ENCODE results near the gene HYPK.

HYPK gene

GRCh38 chr15:43800286-43801141 is at the start of gene HYPK:
TSS of gene HYPK (plus strand) at chr15:43800599. CDS start at chr15:43800623, 24 bp downstream.
- peak; percentile 86 for DNase-seq (ENCODE audit: low read depth)

- no peak for DNase-seq (ENCODE audit: low read depth)
Measured at GRCh38 chr15:43751885-43752284, 48.5 kb upstream of the HYPK start.

- DNase-seq (ENCODE audit: low read depth): no peak
Measured at GRCh38 chr15:43762824-43763223, 37.6 kb upstream of the HYPK start.

- no peak for DNase-seq (ENCODE audit: low read depth)
Measured at GRCh38 chr15:43763819-43764446, 36.5 kb upstream of the HYPK start.

- DNase-seq (ENCODE audit: low read depth): peak; percentile 34
Measured at GRCh38 chr15:43769584-43770228, 30.7 kb upstream of the HYPK start.

- no peak for DNase-seq (ENCODE audit: low read depth)
Measured at GRCh38 chr15:43771816-43772215, 28.6 kb upstream of the HYPK start.

GRCh38 chr15:43772624-43773023 is 27.8 kb upstream of the HYPK start:
- no peak for DNase-seq (ENCODE audit: low read depth)

GRCh38 chr15:43774062-43774461 is 26.3 kb upstream of the HYPK start:
- no peak for DNase-seq (ENCODE audit: low read depth)

GRCh38 chr15:43775411-43775965 is 24.9 kb upstream of the HYPK start:
- no peak for DNase-seq (ENCODE audit: low read depth)

GRCh38 chr15:43776101-43776717 is 24.2 kb upstream of the HYPK start:
- no peak for DNase-seq (ENCODE audit: low read depth)

GRCh38 chr15:43776718-43777266 is 23.6 kb upstream of the HYPK start, which contains the start of gene ELL3:
TSS of gene ELL3 (minus strand) at chr15:43776966. CDS start at chr15:43776901, 65 bp downstream.
- peak; percentile 52 for DNase-seq (ENCODE audit: low read depth)

GRCh38 chr15:43777267-43777914 is 23.0 kb upstream of the HYPK start:
- peak; percentile 76 for DNase-seq (ENCODE audit: low read depth)

GRCh38 chr15:43779016-43779415 is 21.4 kb upstream of the HYPK start:
- no peak for DNase-seq (ENCODE audit: low read depth)

GRCh38 chr15:43789409-43789808 is 11.0 kb upstream of the HYPK start:
- DNase-seq (ENCODE audit: low read depth): no peak

GRCh38 chr15:43791993-43792760 is 8.2 kb upstream of the HYPK start, which contains the start of gene SERF2:
TSS of gene SERF2 (plus strand) at chr15:43792320. CDS start at chr15:43792377, 57 bp downstream.
- DNase-seq (ENCODE audit: low read depth): peak; percentile 100

- DNase-seq (ENCODE audit: low read depth): no peak
Measured at GRCh38 chr15:43792761-43793476, 7.5 kb upstream of the HYPK start.

- no peak for DNase-seq (ENCODE audit: low read depth)
Measured at GRCh38 chr15:43793647-43794046, 6.8 kb upstream of the HYPK start.

- DNase-seq (ENCODE audit: low read depth): no peak
Measured at GRCh38 chr15:43794269-43795037, 5.9 kb upstream of the HYPK start.

- no peak for DNase-seq (ENCODE audit: low read depth)
Measured at GRCh38 chr15:43795197-43795596, 5.2 kb upstream of the HYPK start.

Data from activated gamma-delta T cell treated with anti-CD3 and anti-CD28 coated beads, Interleukin-2, amount 50 U/mL, for 16 hours (primary cell).